M059J (cell line): ENCODE measurements around the gene DHCR24. TPM values are rescaled to one million over a fixed set of nuclear protein-coding genes. Genes with fewer than 3 reads are reported as not detected.

Experiments used
- DNase-seq: peaks from one replicate; pipeline ENCODE4 v3.0.0-alpha.2; 2012; ENCODE audit warnings: low read depth
- total RNA-seq: library from RNA; depleted of rRNA; stranded (reverse); fragments of >200 nt; shearing (Covaris generic); gene quantifications from 2 replicates; pipeline ENCODE4 v1.2.3, GENCODE V29; 2014

DHCR24 gene
- total RNA-seq, 1 experiment from 2014 or later, result 227 TPM

DNA sequence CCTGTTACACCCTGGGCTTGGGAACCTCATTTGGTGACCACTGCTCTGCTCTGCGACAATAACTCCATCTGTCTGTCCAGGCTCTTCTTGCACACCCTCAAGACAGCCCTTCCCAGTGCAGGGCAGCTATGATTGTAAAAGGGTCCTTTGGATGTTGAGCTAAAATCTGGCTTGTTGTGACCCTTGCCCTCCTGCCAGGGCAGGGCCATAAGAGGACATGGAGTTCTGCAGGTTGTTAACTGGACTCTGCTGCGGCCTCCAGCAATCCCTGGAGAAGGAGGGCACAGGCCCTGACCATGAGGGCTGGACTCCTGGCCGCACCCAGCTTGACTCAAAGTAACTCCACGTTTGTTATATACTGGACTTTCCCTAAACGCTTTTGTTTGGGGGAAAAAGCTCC lies 41.2 kb downstream of the DHCR24 start:
- no peak for DNase-seq

- DNase-seq, result no peak
Measured at GRCh38 chr1:54844564-54844963, 42.4 kb downstream of the DHCR24 start.

- no peak for DNase-seq
Measured at GRCh38 chr1:54843449-54843848, 43.5 kb downstream of the DHCR24 start.

DNA sequence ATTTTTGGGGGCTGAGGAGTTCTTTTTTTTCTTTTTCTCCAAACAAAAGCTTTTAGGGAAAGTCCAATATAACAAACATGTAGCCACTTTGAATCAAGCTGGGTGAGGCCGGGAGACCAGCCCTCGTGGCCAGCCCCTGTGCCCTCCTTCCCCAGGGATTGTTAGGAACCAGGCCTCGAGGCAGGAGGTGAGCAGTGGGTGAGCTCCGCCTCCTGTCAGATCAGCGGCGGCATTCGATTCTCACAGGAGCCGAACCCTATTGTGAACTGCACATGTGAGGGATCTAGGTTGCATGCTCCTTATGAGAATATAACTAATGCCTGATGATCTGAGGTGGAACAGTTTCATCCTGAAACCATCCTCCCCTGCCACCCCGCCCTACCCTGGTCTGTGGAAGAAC lies 44.0 kb downstream of the DHCR24 start:
- DNase-seq, result no peak

- DNase-seq, result no peak
Measured at GRCh38 chr1:54842206-54842915, 44.6 kb downstream of the DHCR24 start.

DNA sequence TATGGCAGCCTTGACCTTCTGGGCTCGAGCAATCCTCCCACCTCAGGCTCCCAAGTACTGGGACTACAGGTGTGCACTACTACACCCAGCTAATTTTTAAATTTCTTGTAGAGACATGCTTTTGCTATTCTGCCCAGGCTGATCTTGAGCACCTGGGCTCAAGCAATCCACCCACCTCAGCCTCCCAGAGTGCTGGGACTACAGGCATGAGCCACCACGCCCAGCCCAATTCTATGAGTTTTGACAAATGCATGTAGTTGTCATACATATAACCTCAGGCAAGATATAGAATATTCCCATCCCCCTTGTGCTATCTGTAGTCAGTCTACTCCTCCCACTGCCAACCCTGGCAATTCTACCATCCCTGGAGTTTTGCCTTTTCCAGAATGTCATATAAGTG lies 47.2 kb downstream of the DHCR24 start:
- DNase-seq, result no peak

GRCh38 chr1:54838565-54839180 lies 48.3 kb downstream of the DHCR24 start:
- no peak for DNase-seq

DNA sequence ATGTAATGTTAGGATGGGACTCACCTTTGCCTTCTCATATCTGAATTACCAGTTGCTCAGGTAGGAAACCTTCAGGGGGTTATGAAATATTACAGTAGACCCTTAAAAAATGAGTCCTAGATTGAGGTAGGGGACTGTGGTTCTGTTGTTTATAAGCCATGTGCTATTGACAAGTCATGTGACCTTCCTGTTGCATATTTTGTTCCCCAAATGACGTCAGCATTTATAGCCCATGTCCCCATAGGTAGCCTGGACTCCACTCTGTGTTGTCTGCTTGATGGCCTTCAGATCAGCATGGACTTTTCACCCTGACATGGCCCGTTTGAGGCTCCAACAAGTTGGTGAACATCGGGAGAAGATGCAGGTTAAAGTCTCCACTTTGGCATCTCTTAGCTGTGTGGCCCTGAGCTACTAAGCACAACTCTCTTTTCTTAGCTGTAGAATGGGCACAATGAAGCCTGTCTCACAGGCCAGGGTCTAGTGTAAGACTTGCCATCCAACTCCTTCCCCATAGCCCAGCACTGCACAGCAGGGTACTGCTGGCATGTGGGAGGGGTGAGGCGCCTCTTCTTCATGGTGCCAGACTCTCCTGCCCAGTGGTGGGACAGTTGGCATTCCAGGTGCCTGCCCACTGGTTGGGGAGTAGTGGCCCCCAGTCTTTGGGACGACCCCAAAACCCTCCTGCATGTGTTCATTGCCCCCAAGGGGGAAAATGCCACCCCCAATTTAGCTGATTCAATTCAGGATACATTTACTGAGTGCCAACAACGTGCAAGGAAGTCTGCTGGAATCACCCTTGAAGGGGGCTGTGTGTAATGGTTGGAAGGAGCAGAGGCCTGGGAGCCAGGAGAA lies 49.8 kb downstream of the DHCR24 start:
- DNase-seq, result no peak

DNA sequence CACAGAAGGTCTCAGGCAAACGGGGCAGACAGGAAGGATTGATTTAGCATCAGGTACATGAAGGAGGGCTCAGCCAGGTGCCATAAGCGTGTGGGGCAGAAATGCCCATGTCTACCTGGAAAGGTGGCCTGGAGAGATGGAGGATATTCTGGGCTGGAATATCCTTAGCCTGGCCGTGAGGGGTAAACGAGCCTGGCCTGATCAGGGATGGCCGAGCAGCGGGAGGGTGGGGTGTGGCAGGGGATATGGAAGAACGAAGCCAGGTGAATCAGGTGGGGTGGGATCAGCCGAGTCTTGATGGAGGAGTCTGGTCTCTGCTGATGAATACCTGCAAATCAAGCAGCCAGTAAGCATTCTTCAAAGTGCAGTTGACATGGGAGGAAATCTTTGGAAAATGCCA lies 50.4 kb downstream of the DHCR24 start:
- DNase-seq, result no peak

DNA sequence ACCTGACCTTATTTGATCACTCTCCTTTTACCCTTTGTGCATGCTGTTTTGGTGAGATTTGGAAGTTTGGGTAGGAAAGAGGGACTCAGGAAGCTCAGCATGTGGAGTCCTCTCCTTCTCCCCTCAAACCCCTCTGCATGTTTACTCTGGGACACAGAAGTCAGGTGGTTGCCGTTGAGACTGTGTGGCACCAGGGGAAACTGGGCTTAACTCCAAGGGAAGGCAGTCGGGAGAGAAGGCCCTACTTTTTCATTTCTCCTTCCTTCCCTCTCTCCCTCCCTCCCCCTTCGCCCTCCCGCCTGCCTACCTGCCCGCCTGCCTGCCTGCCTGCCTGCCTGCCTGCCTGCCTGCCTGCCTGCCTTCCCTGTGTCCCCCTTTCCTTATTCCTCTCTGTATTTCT lies 51.0 kb downstream of the DHCR24 start:
- DNase-seq, result no peak

GRCh38 chr1:54835131-54835898 lies 51.7 kb downstream of the DHCR24 start:
- no peak for DNase-seq

DNA sequence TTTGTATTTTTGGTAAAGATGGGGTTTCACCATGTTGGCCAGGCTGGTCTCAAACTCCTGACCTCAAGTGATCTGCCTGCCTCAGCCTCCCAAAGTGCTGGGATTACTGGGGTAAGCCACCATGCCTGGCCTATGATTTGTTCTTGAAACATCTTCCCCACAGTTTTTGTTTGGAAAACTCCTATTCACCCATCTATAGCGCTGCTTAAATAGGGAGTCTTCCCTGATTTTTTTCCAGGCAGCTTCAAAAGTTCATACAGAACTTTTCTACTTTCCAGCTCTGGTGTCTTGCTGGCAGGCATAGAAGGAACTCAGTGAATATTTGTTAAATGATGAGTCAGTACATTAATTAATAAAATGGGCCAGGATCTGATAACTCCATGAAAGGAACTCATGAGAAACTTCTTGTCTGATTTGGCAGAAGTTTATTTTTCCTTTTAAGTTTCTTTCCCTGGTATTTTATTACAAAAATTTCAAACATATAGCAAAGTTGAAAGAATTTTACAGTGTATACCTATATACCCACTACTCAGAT lies 52.9 kb downstream of the DHCR24 start:
- DNase-seq, result no peak

GRCh38 chr1:54833121-54833520 lies 53.9 kb downstream of the DHCR24 start:
- DNase-seq, result no peak

- DNase-seq, result no peak
Measured at GRCh38 chr1:54826226-54826816, 60.7 kb downstream of the DHCR24 start.

GRCh38 chr1:54825696-54826095 lies 61.3 kb downstream of the DHCR24 start:
- no peak for DNase-seq

DNA sequence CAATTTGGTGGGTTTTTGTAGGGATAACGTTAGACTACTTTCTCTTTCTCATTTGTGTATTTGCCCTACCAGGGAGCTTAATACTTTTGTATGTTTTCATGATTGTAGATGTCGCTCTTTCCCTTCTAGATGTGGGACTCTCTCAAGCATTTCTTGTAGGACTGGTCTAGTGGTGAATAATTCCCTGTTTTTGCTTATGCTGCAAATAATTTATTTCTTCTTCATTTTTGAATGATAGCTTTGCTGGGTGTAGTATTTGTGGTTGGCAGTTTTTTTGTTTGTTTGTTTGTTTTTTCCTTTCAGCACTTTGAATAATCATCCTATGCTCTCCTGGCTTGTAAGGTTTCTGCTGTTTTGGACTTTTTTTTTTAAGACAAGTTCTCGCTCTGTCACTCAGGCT lies 63.3 kb downstream of the DHCR24 start:
- DNase-seq, result no peak

GRCh38 chr1:54819733-54820132 lies 67.3 kb downstream of the DHCR24 start:
- DNase-seq, result no peak

GRCh38 chr1:54819195-54819536 lies 67.8 kb downstream of the DHCR24 start:
- no peak for DNase-seq

DNA sequence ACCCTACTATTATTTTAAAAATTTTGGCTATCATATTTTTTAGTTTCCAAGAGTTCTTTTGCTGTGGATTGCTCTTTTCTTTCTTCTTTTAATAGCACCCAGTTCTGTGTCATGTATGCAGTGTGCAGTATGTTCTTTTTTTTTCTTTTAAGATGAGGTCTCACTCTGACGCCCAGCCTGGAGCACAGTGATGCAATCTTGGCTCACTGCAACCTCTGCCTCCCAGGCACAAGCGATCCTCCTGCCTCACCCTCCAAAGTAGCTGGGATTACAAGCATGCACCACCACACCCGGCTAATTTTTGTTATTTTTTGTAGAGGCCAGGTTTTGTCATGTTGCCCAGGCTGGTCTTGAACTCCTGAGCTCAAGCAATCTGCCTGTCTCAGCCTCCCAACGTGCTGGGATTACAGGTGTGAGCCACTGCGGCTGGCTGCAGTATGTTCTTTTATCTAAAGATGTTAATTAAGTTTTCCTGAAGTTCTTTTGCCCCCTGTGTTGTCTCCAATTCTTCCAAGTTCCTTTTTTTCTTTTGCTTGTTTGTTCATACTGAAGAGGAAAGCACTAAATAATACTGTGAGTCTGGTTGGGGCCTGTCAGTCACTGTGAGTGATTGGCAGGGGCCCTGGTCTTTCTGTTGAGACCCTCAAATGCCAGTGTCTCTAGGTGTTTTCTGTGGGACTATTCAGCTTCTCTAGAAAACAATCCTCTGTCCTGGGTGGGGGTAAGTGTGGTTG lies 68.4 kb downstream of the DHCR24 start:
- DNase-seq, result no peak

DNA sequence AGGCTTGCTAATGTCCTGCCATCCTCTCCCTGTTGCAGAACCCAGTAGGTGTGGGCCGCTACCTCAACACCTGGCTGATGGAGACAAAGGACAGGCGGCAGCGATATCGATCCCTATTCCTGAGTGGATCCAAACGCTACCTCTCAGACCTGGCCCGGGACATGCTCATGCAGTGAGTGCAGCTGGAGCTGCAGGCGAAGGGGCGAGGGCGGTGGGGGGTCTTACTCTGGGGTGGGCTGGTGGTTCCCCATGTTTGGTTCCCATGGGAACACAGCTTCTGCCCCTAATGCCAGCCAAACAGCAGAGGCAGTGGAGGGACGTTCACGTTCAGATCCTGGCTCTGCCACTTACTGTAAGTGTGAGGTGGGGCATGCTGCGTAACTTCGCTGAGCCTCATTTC lies 70.0 kb downstream of the DHCR24 start:
- no peak for DNase-seq

GRCh38 chr1:54816130-54816529 lies 70.9 kb downstream of the DHCR24 start:
- no peak for DNase-seq
